GM12878 (cell line): ENCODE data around the gene ZNF445. TPM values are rescaled to one million over a fixed set of nuclear protein-coding genes. Genes with fewer than 3 reads are reported as not detected.

Experiments
- ATAC-seq: fragments of 200-7000 bp; cut with Tn5 transposase; 3 replicates; pipeline ENCODE4 v1.9.1; 2020; ENCODE audit warnings: mild to moderate bottlenecking, moderate library complexity
- BruUV-seq: library from RNA; stranded (reverse); fragments of 400-500 nt; replicated peaks from 2 replicates; lab custom pipeline; 2021; lab: Mats Ljungman, UMichigan
- CTCF ChIA-PET: fragments of 300-600 bp; sonication (Branson Sonifier 250); formaldehyde crosslinking; extraction: SDS; loops from one replicate; lab custom pipeline; 2021; ENCODE audit warnings: inconsistent platforms; lab: Yijun Ruan, JAX
- POLR2A ChIA-PET: fragments of 350-600 bp; formaldehyde crosslinking; extraction: SDS; loops from one replicate; lab custom pipeline; 2021; ENCODE audit warnings: inconsistent platforms; lab: Charles Lee
- RAD21 ChIA-PET: fragments of 300-600 bp; sonication (Branson Sonifier 250); formaldehyde crosslinking; loops from one replicate; lab custom pipeline; 2023; ENCODE audit warnings: antibody characterized with exemption; ENCODE audit not compliant: unreplicated experiment; lab: Charles Lee
- SMC1A ChIA-PET: fragments of 300-600 bp; sonication (Branson Sonifier 250); formaldehyde crosslinking; loops from one replicate; lab custom pipeline; 2023; ENCODE audit not compliant: unreplicated experiment, uncharacterized antibody; lab: Charles Lee
- DNase-seq: peaks from one replicate; pipeline ENCODE4 v3.0.0-alpha.2; 2011; ENCODE audit warnings: low read depth, low spot score
- FAIRE-seq: peaks from 3 replicates; lab custom pipeline; 2011; peaks lifted over from hg19 to GRCh38; lab: Jason Lieb, UNC
- H2AFZ ChIP-seq: 2 replicates; pipeline ENCODE4 v1.6.0; 2011; ENCODE audit warnings: low read depth, low read length, control low read depth; ENCODE audit not compliant: control insufficient read depth
- H3K27ac ChIP-seq: 2 replicates; pipeline ENCODE4 v1.5.1; 2011; ENCODE audit warnings: control low read depth; ENCODE audit not compliant: control insufficient read depth, insufficient read depth
- H3K27me3 ChIP-seq, 2 experiments: replicated peaks in 1 of 2; 2 replicates each; pipeline versions ENCODE4 v1.6.0 to v1.6.1; 2011; ENCODE audit warnings: low read length in 1 of 2; ENCODE audit not compliant: control insufficient read depth in 2 of 2, insufficient read depth in 2 of 2
- H3K36me3 ChIP-seq, 2 experiments: 2 replicates each; pipeline ENCODE4 v1.5.1; 2011; ENCODE audit warnings: low read length in 1 of 2; ENCODE audit not compliant: control insufficient read depth in 2 of 2, insufficient read depth in 2 of 2
- H3K4me1 ChIP-seq: 2 replicates; pipeline ENCODE4 v1.6.1; 2011; ENCODE audit warnings: mild to moderate bottlenecking, low read length, moderate library complexity, mixed read lengths; ENCODE audit not compliant: control insufficient read depth, insufficient read depth
- H3K4me2 ChIP-seq: 2 replicates; pipeline ENCODE4 v1.6.0; 2011; ENCODE audit warnings: control low read depth; ENCODE audit not compliant: control insufficient read depth, insufficient read depth
- H3K4me3 ChIP-seq: fragments of 200-600 bp; sonication (generic); 2 replicates; pipeline ENCODE4 v1.5.1; 2016
- H3K79me2 ChIP-seq: 2 replicates; pipeline ENCODE4 v1.6.0; 2011; ENCODE audit warnings: low read length; ENCODE audit not compliant: control insufficient read depth, insufficient read depth
- H3K9ac ChIP-seq: 2 replicates; pipeline ENCODE4 v1.8.0; 2011; ENCODE audit warnings: low read length, control low read depth, mixed read lengths; ENCODE audit not compliant: control insufficient read depth, insufficient read depth
- H3K9me3 ChIP-seq: replicated peaks from 3 replicates; pipeline ENCODE4 v1.5.1; 2011; ENCODE audit warnings: mild to moderate bottlenecking, low read length; ENCODE audit not compliant: control insufficient read depth, insufficient read depth
- H4K20me1 ChIP-seq: 2 replicates; pipeline ENCODE4 v1.6.0; 2011; ENCODE audit not compliant: control insufficient read depth, insufficient read depth
- CBX5 ChIP-seq: sonication (generic); IDR thresholded peaks from 2 replicates; pipeline ENCODE4 v1.6.1; 2016; ENCODE audit warnings: low read depth, moderate library complexity, mild to moderate bottlenecking, inconsistent platforms
- EGR1 ChIP-seq, 2 experiments: IDR thresholded peaks; 1 replicate in 1 of 2; 2 replicates in 1 of 2; pipeline ENCODE4 v1.6.1; 2011 to 2012; ENCODE audit warnings: low read depth in 2 of 2, low read length in 2 of 2, borderline replicate concordance in 1 of 2, mild to moderate bottlenecking in 1 of 2, moderate library complexity in 1 of 2
- EP300 ChIP-seq, 2 experiments: fragments of 150-350 bp in 1 of 2; IDR thresholded peaks; 2 replicates each; pipeline ENCODE4 v1.6.1; 2011 to 2012; ENCODE audit warnings: low read depth in 2 of 2, low read length in 2 of 2, borderline replicate concordance in 1 of 2, improper control_type of control experiment in 1 of 2, inconsistent platforms in 1 of 2; ENCODE audit not compliant: control insufficient read depth in 1 of 2
- MXI1 ChIP-seq: fragments of 150-350 bp; IDR thresholded peaks from 2 replicates; pipeline ENCODE4 v1.6.1; 2011; ENCODE audit warnings: low read depth, mild to moderate bottlenecking, inconsistent platforms, low read length, improper control_type of control experiment
- PAX8 ChIP-seq: fragments of 450-650 bp; IDR thresholded peaks from 2 replicates; pipeline ENCODE4 v1.6.1; 2017; ENCODE audit warnings: mild to moderate bottlenecking, moderate library complexity
- RELB ChIP-seq: fragments of 450-650 bp; IDR thresholded peaks from 2 replicates; pipeline ENCODE4 v1.6.1; 2017; ENCODE audit warnings: low read depth, mild to moderate bottlenecking, moderate library complexity
- SMAD5 ChIP-seq: IDR thresholded peaks from 2 replicates; pipeline ENCODE4 v1.6.1; 2016; ENCODE audit warnings: antibody characterized with exemption, low read depth
- SRF ChIP-seq, 2 experiments: IDR thresholded peaks; 2 replicates each; pipeline ENCODE4 v1.6.1; 2011; ENCODE audit warnings: low read depth in 2 of 2, low read length in 2 of 2, mild to moderate bottlenecking in 1 of 2, moderate library complexity in 1 of 2
- YY1 ChIP-seq: IDR thresholded peaks from 2 replicates; pipeline ENCODE4 v1.6.1; 2011; ENCODE audit warnings: low read depth, mild to moderate bottlenecking, low read length
- WGBS: methylation state at CpG from one replicate; pipeline ENCODE4 v1.1.6; 2016; ENCODE audit warnings: low lambda C conversion rate; ENCODE audit not compliant: insufficient replicate concordance, insufficient coverage; ENCODE audit errors: missing lambda C conversion rate; 5-methylcytosine and 5-hydroxymethylcytosine counted together
- in situ Hi-C: fragments of 300-500 bp; cut with MboI; formaldehyde crosslinking; loops from 9 replicates; pipeline ENCODE4 v1.14.3; 2018; ENCODE audit warnings: mixed read lengths
- intact Hi-C: fragments of 100-400 bp; cut with micrococcal nuclease; formaldehyde crosslinking; loops from one replicate; pipeline ENCODE4 v1.14.2; 2022; ENCODE audit not compliant: unreplicated experiment
- polyA plus RNA-seq, 11 experiments: library from polyadenylated mRNA; depleted of rRNA in 4 of 11; unstranded in 6 of 11; stranded (reverse) in 5 of 11; fragments of >200 nt; fragmentation: Nextera tagmentation in 4 of 11; fragmentation: Illumina TruSeq in 1 of 11; extraction: Ambion mirVana in 4 of 11; extraction: Trizol in 1 of 11; gene quantifications; 1 replicate in 1 of 11; 2 replicates in 10 of 11; pipeline versions ENCODE4 v1.2.1 to v1.2.3, GENCODE V29; 2011 to 2016; ENCODE audit warnings: inconsistent platforms in 2 of 11, missing spikeins in 2 of 11, low read depth in 1 of 11
- total RNA-seq, 4 experiments: library from RNA; depleted of rRNA in 3 of 4; stranded (reverse); fragments of >200 nt in 3 of 4; fragmentation: Illumina TruSeq in 1 of 4; extraction: Trizol in 1 of 4; gene quantifications; 2 replicates each; pipeline versions ENCODE4 v1.2.1 to v1.2.3, GENCODE V29; 2013 to 2021

ZNF445 gene
- total and polyA plus RNA-seq, 10 of the 15 experiments (the other 5 are each of a cell fraction or from before 2014, with no cell fraction given): 0.80 to 14.4 (median 5.6) TPM

- no peak for TF ChIP-seq EGR1 (IDR thresholded peaks at IDR 0.05; ENCODE audit: borderline replicate concordance in 1 of 2, low read depth in 2 of 2, low read length in 2 of 2)
- no peak for TF ChIP-seq PAX8
- no peak for TF ChIP-seq CBX5
Observed at GRCh38 chr3:44454258-44454657, 23.2 kb downstream of the ZNF445 start (continued).

DNA sequence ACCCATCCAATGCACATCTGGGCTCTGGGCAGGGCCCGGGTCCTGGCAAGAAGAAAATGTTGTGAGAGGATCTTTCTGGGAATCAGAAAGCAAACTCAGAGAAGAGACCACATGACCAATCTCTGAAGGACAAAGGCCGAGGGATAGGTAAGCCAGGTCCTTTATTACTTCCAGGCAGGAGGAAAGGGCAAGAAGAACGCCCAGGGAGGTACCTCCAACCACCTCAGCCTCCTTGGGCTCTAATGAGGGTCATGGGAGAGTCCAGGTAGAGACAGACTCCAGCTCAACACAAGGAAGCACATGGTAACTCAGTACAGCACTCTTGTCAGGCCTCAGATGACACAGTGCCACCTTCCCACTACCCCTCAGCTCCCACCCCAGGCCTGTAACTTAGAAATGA is 26.0 kb downstream of the ZNF445 start:
- intact Hi-C loops (no loop called here), in situ Hi-C loops (no loop called here)
- DNase-seq (no peak), FAIRE-seq (no peak), ATAC-seq (no peak)
- H3K4me3 ChIP-seq: no peak overlapping the region
- ChIA-PET SMC1A (interaction anchor here (1.1 to 1.4 kb wide), 2 partner anchors 12 to 129 kb away, joined by 3 read pairs; no protein-coding TSS in a partner anchor), POLR2A (no interaction called here), CTCF (no interaction called here), RAD21 (no interaction called here)
- no peaks in the 10 kb centered on the region for H3K27me3 ChIP-seq
- H2AFZ ChIP-seq: no peak overlapping the region
- WGBS: 100% methylated on average over 3 of the region's 3 CpGs
- H3K27ac ChIP-seq: no peak overlapping the region
- H3K9ac ChIP-seq: no peak overlapping the region
- no peaks in the 10 kb centered on the region for H4K20me1 ChIP-seq
- no peaks in the 10 kb centered on the region for H3K4me1 ChIP-seq
- peaks cover 18 to 41% of the 10 kb centered on the region in 2 experiments for H3K36me3 ChIP-seq
- no peak overlapping the region for H3K4me2 ChIP-seq
- no peak for TF ChIP-seq SMAD5
- TF ChIP-seq YY1: no peak
- no peak for TF ChIP-seq RELB
- no peak for TF ChIP-seq EP300 (IDR thresholded peaks at IDR 0.05; ENCODE audit: borderline replicate concordance in 1 of 2, control insufficient read depth in 1 of 2, low read depth in 2 of 2, low read length in 2 of 2)
- TF ChIP-seq MXI1: no peak
- TF ChIP-seq SRF (IDR thresholded peaks at IDR 0.05; ENCODE audit: low read depth in 2 of 2, low read length in 2 of 2): no peak
- no peaks in the 10 kb centered on the region for H3K79me2 ChIP-seq
- H3K9me3 ChIP-seq: no peaks in the 10 kb centered on the region; the same call in 2 of the 3 replicates
- no TSS peak for BruUV-seq
